OCI-LY1 (cell line): ENCODE data around the gene LIX1L.
A peak's percentile ranks its signal among the peaks of the same experiment; 100 is the strongest.

Source experiments
- H2AFZ ChIP-seq: fragments of 200-600 bp; sonication (generic), shearing (Covaris generic); 2 replicates; pipeline ENCODE4 v1.6.0; 2014; ENCODE audit warnings: antibody characterized with exemption, mild to moderate bottlenecking, low read length
- H3F3A ChIP-seq: fragments of 200-600 bp; sonication (generic), shearing (Covaris generic); 2 replicates; pipeline ENCODE4 v1.6.0; 2014; ENCODE audit warnings: mild to moderate bottlenecking, antibody characterized with exemption, low read length, moderate library complexity; ENCODE audit not compliant: insufficient read depth
- H3K27ac ChIP-seq: fragments of 200-600 bp; sonication (generic); 2 replicates; pipeline ENCODE4 v1.5.1; 2014; ENCODE audit warnings: low read length, mixed run types, mild to moderate bottlenecking, low read depth; ENCODE audit not compliant: poor library complexity, severe bottlenecking
- H3K27me3 ChIP-seq: fragments of 200-600 bp; sonication (generic); 2 replicates; pipeline ENCODE4 v1.6.0; 2014; ENCODE audit warnings: antibody characterized with exemption, mild to moderate bottlenecking, low read length, moderate library complexity; ENCODE audit not compliant: insufficient read depth
- H3K36me3 ChIP-seq: fragments of 200-600 bp; sonication (generic); 2 replicates; pipeline ENCODE4 v1.6.1; 2014; ENCODE audit warnings: mild to moderate bottlenecking, antibody characterized with exemption, low read length, moderate library complexity, mixed read lengths; ENCODE audit not compliant: insufficient read depth
- H3K4me1 ChIP-seq: fragments of 200-600 bp; sonication (generic); 2 replicates; pipeline ENCODE4 v1.5.1; 2014; ENCODE audit warnings: mild to moderate bottlenecking, low read length, moderate library complexity; ENCODE audit not compliant: insufficient read depth, severe bottlenecking
- H3K4me2 ChIP-seq: fragments of 200-600 bp; sonication (generic), shearing (Covaris generic); 2 replicates; pipeline ENCODE4 v1.6.1; 2014; ENCODE audit warnings: low read length
- H3K4me3 ChIP-seq: fragments of 200-600 bp; sonication (generic); 2 replicates; pipeline ENCODE4 v1.5.1; 2014; ENCODE audit warnings: low read length, low read depth, mild to moderate bottlenecking, mixed read lengths; ENCODE audit not compliant: poor library complexity, severe bottlenecking
- H3K79me2 ChIP-seq: fragments of 200-600 bp; shearing (Covaris generic); 2 replicates; pipeline ENCODE4 v1.6.1; 2016; ENCODE audit warnings: mixed run types, low read length, mixed read lengths; ENCODE audit not compliant: insufficient read depth
- H3K9ac ChIP-seq: fragments of 200-600 bp; sonication (generic), shearing (Covaris generic); 2 replicates; pipeline ENCODE4 v1.6.1; 2014; ENCODE audit warnings: mild to moderate bottlenecking, low read length, mixed read lengths
- H3K9me2 ChIP-seq: fragments of 200-600 bp; sonication (generic), shearing (Covaris generic); 2 replicates; pipeline ENCODE4 v1.6.1; 2014; ENCODE audit warnings: low read depth, mild to moderate bottlenecking, low read length, mixed read lengths
- H3K9me3 ChIP-seq: fragments of 200-600 bp; shearing (Covaris generic); 2 replicates; pipeline ENCODE4 v1.6.1; 2014; ENCODE audit warnings: low read length, mixed read lengths
- H4K20me1 ChIP-seq: fragments of 200-600 bp; sonication (generic), shearing (Covaris generic); 2 replicates; pipeline ENCODE4 v1.6.0; 2016; ENCODE audit warnings: mild to moderate bottlenecking, low read length; ENCODE audit not compliant: insufficient read depth
- CTCF ChIP-seq: fragments of 200-600 bp; sonication (generic), shearing (Covaris generic); IDR thresholded peaks from 2 replicates; pipeline ENCODE4 v1.5.1; 2017; ENCODE audit warnings: mild to moderate bottlenecking, antibody characterized with exemption, low read length, moderate library complexity, mixed read lengths
- EZH2 ChIP-seq: fragments of 200-600 bp; sonication (generic), shearing (Covaris generic); IDR thresholded peaks from 2 replicates; pipeline ENCODE4 v1.8.0; 2017; ENCODE audit warnings: borderline replicate concordance, mixed run types, mild to moderate bottlenecking, antibody characterized with exemption, low read length, moderate library complexity, mixed read lengths

The LIX1L gene

GRCh38 chr1:145918992-145919939, 38.6 kb downstream of the LIX1L start:
- H3K27ac ChIP-seq = peak overlapping the region; percentile 61
- no peak overlapping the region for H2AFZ ChIP-seq
- H3F3A ChIP-seq = peaks cover 9% of the 10 kb centered on the region; the same call in 1 of the 2 replicates
- peak overlapping the region; percentile 93 for H3K4me3 ChIP-seq
- no peaks in the 10 kb centered on the region for H3K9me2 ChIP-seq
- H3K4me1 ChIP-seq = peaks cover 22% of the 10 kb centered on the region
- peaks cover 29% of the 10 kb centered on the region for H3K36me3 ChIP-seq
- peak overlapping the region; percentile 76 for H3K9ac ChIP-seq
- H3K4me2 ChIP-seq = peak overlapping the region; percentile 96
- no peaks in the 10 kb centered on the region for H3K27me3 ChIP-seq
- no peaks in the 10 kb centered on the region for H3K79me2 ChIP-seq
- no peak for TF ChIP-seq EZH2
- H4K20me1 ChIP-seq = no peaks in the 10 kb centered on the region
- no peaks in the 10 kb centered on the region for H3K9me3 ChIP-seq

- Histone ChIP-seq H3K36me3 (peaks cover 22% of the 10 kb centered on the region), H3K27ac (peak within 1 kb of the TSS; percentile 61), H3K4me2 (peak within 1 kb of the TSS; percentile 96), H3K27me3 (no peaks in the 10 kb centered on the region), H2AFZ (no peak within 1 kb of the TSS), H3K79me2 (no peaks in the 10 kb centered on the region), H3K9ac (peak within 1 kb of the TSS; percentile 76), H3K9me2 (no peaks in the 10 kb centered on the region), H4K20me1 (no peaks in the 10 kb centered on the region), H3K4me1 (peaks cover 22% of the 10 kb centered on the region), H3K4me3 (peak within 1 kb of the TSS; percentile 93), H3K9me3 (no peaks in the 10 kb centered on the region), H3F3A (peaks cover 8% of the 10 kb centered on the region; the same call in 1 of the 2 replicates)
- no peak for TF ChIP-seq CTCF
- no peak for TF ChIP-seq EZH2
These were observed 39.4 kb downstream of the LIX1L start, which contains the start of gene PEX11B for GRCh38 chr1:145918144-145918991. TSS of gene PEX11B (minus strand) at chr1:145918717. CDS start at chr1:145918688, 29 bp downstream.

- no peaks in the 10 kb centered on the region for H4K20me1 ChIP-seq
- TF ChIP-seq CTCF = no peak
- TF ChIP-seq EZH2 = no peak
- peaks cover 5% of the 10 kb centered on the region; the same call in 1 of the 2 replicates for H3F3A ChIP-seq
- H3K27ac ChIP-seq = peak overlapping the region; percentile 61
- no peaks in the 10 kb centered on the region for H3K9me2 ChIP-seq
- no peaks in the 10 kb centered on the region for H3K27me3 ChIP-seq
- H3K9ac ChIP-seq = peak overlapping the region; percentile 76
- peak overlapping the region; percentile 93 for H3K4me3 ChIP-seq
- H3K79me2 ChIP-seq = no peaks in the 10 kb centered on the region
- H2AFZ ChIP-seq = no peak overlapping the region
- H3K4me2 ChIP-seq = peak overlapping the region; percentile 96
- no peaks in the 10 kb centered on the region for H3K9me3 ChIP-seq
- peaks cover 22% of the 10 kb centered on the region for H3K4me1 ChIP-seq
- peaks cover 17% of the 10 kb centered on the region for H3K36me3 ChIP-seq
These were observed 40.2 kb downstream of the LIX1L start for GRCh38 chr1:145917595-145917994.
